Mesothelial cell of epicardium (in vitro differentiated cells): ENCODE data around the gene LGR4. TPM values are rescaled to one million over a fixed set of nuclear protein-coding genes. Genes with fewer than 3 reads are reported as not detected.

ENCODE experiments used
- DNase-seq, 2 experiments: peaks; one replicate each; pipeline ENCODE4 v3.0.0; 2021; ENCODE audit warnings: low spot score in 2 of 2; ENCODE audit not compliant: unreplicated experiment in 2 of 2
- H3K27ac Mint-ChIP-seq: 2 replicates; pipeline ENCODE4 v1.8.0; 2021; ENCODE audit warnings: mixed read lengths
- H3K27me3 Mint-ChIP-seq: 2 replicates; pipeline ENCODE4 v1.8.0; 2021; ENCODE audit warnings: low read depth, mixed read lengths
- H3K36me3 Mint-ChIP-seq: 2 replicates; pipeline ENCODE4 v1.8.0; 2021; ENCODE audit warnings: mixed read lengths
- H3K4me1 Mint-ChIP-seq: 2 replicates; pipeline ENCODE4 v1.8.0; 2021; ENCODE audit warnings: mixed read lengths
- H3K4me3 Mint-ChIP-seq: 2 replicates; pipeline ENCODE4 v1.8.0; 2021; ENCODE audit warnings: mild to moderate bottlenecking, moderate library complexity, mixed read lengths
- H3K9me3 Mint-ChIP-seq: 2 replicates; pipeline ENCODE4 v1.8.0; 2021; ENCODE audit warnings: mixed read lengths
- total RNA-seq: library from RNA; stranded (reverse); gene quantifications from 3 replicates; pipeline ENCODE4 v1.2.1, GENCODE V29; 2021
- TF ChIP-seq, protein P1 (sequence below): fragments of 200-600 bp; sonication (generic); IDR thresholded peaks from one replicate; pipeline ENCODE4 v1.5.0; 2021; ENCODE audit warnings: antibody characterized with exemption; ENCODE audit not compliant: unreplicated experiment

Gene LGR4
- total RNA-seq, 1 donor from 2014 or later: 28.2 TPM

DNA sequence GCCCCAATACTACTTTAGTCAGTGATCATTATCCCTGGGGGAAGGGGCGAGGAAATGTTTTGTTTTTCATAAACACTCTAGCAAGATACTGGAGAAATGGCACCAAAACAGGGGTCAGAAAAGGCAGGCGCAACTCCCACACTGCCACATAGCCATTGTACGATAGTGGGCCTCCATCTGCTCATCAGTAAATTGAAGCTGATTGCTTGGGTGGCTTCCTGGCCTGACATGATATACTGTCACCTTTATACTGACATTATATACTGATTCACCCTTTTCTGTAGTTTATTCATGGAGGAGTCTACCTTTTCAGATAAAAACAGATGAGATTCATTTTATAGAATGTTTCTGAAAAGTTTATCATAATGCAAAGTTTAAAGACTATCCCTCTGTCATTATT is 57.9 kb downstream of the LGR4 start:
- Mint-ChIP-seq H3K9me3 (peaks cover 8% of the 10 kb centered on the region), H3K4me3 (no peak overlapping the region), H3K4me1 (peaks cover 27% of the 10 kb centered on the region), H3K27ac (no peak overlapping the region), H3K27me3 (no peaks in the 10 kb centered on the region), H3K36me3 (no peaks in the 10 kb centered on the region)
- TF ChIP-seq, protein P1, sequence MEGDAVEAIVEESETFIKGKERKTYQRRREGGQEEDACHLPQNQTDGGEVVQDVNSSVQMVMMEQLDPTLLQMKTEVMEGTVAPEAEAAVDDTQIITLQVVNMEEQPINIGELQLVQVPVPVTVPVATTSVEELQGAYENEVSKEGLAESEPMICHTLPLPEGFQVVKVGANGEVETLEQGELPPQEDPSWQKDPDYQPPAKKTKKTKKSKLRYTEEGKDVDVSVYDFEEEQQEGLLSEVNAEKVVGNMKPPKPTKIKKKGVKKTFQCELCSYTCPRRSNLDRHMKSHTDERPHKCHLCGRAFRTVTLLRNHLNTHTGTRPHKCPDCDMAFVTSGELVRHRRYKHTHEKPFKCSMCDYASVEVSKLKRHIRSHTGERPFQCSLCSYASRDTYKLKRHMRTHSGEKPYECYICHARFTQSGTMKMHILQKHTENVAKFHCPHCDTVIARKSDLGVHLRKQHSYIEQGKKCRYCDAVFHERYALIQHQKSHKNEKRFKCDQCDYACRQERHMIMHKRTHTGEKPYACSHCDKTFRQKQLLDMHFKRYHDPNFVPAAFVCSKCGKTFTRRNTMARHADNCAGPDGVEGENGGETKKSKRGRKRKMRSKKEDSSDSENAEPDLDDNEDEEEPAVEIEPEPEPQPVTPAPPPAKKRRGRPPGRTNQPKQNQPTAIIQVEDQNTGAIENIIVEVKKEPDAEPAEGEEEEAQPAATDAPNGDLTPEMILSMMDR: no peak
- no peak for DNase-seq

DNA sequence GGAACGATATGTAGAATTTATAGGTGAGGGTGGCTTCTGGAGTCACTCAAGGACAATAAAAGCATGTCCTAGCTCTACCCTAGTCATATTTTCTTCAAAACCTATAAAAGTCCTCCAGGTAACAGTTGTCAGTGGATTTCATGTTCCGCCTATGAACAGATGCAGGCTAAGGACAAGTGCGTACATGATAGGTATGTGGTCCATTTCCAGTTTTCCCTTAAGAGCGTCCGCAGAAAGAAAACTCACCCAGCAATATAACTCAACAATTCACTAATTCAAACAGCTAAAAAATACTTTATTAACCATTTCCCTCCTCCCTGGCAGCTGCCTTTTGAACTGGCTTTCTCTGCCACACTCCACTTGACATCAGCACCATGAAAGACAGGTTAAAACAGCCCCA is 59.4 kb downstream of the LGR4 start:
- Mint-ChIP-seq H3K4me1 (peaks cover 27% of the 10 kb centered on the region), H3K27me3 (no peaks in the 10 kb centered on the region), H3K27ac (no peak overlapping the region), H3K36me3 (no peaks in the 10 kb centered on the region), H3K4me3 (no peak overlapping the region), H3K9me3 (peaks cover 8% of the 10 kb centered on the region)
- DNase-seq: no peak
- TF ChIP-seq, protein P1: no peak

DNA sequence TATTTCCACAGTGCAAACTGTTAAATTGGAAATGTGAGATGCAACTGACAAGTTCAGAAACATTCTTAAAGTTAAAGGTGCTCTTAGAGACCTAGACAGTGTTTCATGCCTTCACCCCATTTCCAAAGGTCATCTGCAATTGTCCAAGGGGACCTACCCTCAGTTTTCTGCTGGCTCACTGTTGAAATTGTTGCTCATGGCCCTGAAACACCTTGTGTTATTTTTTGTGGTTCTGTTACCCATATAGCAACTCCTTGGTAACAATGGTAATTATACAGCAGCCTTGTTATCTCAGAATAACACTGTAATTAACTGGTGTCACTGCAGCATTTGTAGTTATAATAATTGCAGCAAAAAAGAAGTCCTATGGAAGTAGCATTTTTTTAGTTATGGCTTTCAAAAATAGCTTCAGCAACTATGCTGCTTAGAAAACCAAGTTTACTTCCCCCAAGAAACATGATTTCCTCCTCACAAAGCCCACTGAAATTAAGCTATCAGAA is 60.3 kb downstream of the LGR4 start:
- H3K27ac Mint-ChIP-seq: no peak overlapping the region
- H3K27me3 Mint-ChIP-seq: no peaks in the 10 kb centered on the region
- TF ChIP-seq, protein P1: no peak
- no peak for DNase-seq
- H3K9me3 Mint-ChIP-seq: peaks cover 8% of the 10 kb centered on the region
- H3K36me3 Mint-ChIP-seq: no peaks in the 10 kb centered on the region
- H3K4me3 Mint-ChIP-seq: no peak overlapping the region
- H3K4me1 Mint-ChIP-seq: peaks cover 27% of the 10 kb centered on the region

DNA sequence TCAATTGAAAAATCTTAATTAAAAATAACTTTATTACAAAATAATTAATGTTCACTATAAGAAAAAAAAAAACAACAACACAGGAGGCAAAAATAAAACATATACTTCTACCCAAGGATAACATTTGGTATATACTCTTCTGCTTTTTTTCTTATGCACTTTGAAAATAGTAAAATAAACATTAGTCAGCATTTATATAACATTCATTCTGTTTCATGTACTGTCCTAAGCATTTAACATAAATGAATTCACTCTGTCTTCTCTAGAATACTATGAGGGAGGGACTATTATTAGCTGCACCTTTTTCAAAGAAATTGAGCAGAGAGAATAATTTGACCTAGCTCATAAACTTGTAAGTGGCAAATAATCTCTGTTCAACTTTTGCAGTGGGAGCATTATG is 61.3 kb downstream of the LGR4 start:
- Mint-ChIP-seq H3K36me3 (no peaks in the 10 kb centered on the region), H3K4me1 (peaks cover 22% of the 10 kb centered on the region), H3K9me3 (peaks cover 2% of the 10 kb centered on the region), H3K27me3 (no peaks in the 10 kb centered on the region), H3K27ac (no peak overlapping the region), H3K4me3 (no peak overlapping the region)
- TF ChIP-seq, protein P1: no peak
- DNase-seq: no peak

DNA sequence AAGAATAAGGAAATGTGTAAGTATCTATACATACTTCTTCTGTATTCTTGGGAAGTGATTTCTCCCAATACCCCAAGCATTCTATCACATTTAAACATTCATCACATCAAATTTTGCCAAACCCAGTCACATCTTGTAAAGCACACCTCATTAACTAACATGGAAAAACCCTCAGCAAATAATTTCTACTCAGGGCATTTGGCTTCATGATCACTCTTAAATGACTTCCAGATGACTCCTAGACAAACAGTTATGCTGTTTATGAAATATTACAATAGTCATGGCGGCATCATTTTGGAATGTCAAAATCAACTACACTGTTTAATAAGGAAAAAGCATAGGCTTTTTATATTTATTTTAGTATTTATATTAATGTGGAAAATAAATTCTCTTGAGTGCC is 62.3 kb downstream of the LGR4 start:
- DNase-seq: no peak
- no peaks in the 10 kb centered on the region for H3K9me3 Mint-ChIP-seq
- H3K4me3 Mint-ChIP-seq: no peak overlapping the region
- H3K27me3 Mint-ChIP-seq: no peaks in the 10 kb centered on the region
- no peaks in the 10 kb centered on the region for H3K36me3 Mint-ChIP-seq
- TF ChIP-seq, protein P1: no peak
- H3K4me1 Mint-ChIP-seq: peaks cover 15% of the 10 kb centered on the region
- no peak overlapping the region for H3K27ac Mint-ChIP-seq

DNA sequence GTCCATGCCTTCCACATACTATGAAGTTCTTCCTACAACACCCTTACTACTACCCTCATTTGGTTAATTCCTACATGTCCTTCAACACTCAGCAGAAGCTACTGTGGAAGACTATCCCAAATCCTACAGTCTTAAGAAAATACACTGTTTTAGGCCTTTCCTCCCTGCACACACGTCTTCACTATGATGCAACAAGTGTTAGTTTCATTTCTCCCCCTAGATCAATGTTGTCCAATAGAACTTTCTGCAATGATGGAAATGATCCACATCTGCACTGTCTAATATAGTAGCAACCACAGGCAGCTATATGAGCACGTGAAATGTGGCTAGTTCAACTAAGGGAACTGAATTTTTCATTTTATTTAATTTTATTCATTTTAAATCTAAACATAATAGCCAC is 62.8 kb downstream of the LGR4 start:
- TF ChIP-seq, protein P1: no peak
- no peaks in the 10 kb centered on the region for H3K36me3 Mint-ChIP-seq
- H3K27ac Mint-ChIP-seq: no peak overlapping the region

More for the DNA sequence above, 62.8 kb downstream of the LGR4 start:
- no peaks in the 10 kb centered on the region for H3K9me3 Mint-ChIP-seq
- H3K4me1 Mint-ChIP-seq: peaks cover 9% of the 10 kb centered on the region
- H3K4me3 Mint-ChIP-seq: no peak overlapping the region
- H3K27me3 Mint-ChIP-seq: no peaks in the 10 kb centered on the region
- DNase-seq: no peak
